ENCODE results near the gene DIO1.

Gene DIO1

GRCh38 chr1:53951697-53952096 is 57.7 kb downstream of the DIO1 start:
- no peak for TF ChIP-seq TAF1 (IDR thresholded peaks at IDR 0.05; ENCODE audit: low read depth)
- no peak for TF ChIP-seq TEAD4 (IDR thresholded peaks at IDR 0.05)
- no peak for TF ChIP-seq CEBPB (IDR thresholded peaks at IDR 0.05)
- TF ChIP-seq FOXM1 (IDR thresholded peaks at IDR 0.05; ENCODE audit: borderline replicate concordance, low read depth): no peak
- no peak for TF ChIP-seq CREB1 (IDR thresholded peaks at IDR 0.05; ENCODE audit: low read depth)
- no peak for TF ChIP-seq MAX (IDR thresholded peaks at IDR 0.05)
- TF ChIP-seq USF1 (IDR thresholded peaks at IDR 0.05): no peak
- TF ChIP-seq NFIC (IDR thresholded peaks at IDR 0.05): no peak
- TF ChIP-seq ZBTB7A (IDR thresholded peaks at IDR 0.05; ENCODE audit: low read depth): no peak
- no peak for TF ChIP-seq EP300 (IDR thresholded peaks at IDR 0.05; ENCODE audit: borderline replicate concordance)
- TF ChIP-seq RAD21 (IDR thresholded peaks at IDR 0.05; ENCODE audit: low read depth): no peak
- no peak for TF ChIP-seq EGR1 (IDR thresholded peaks at IDR 0.05)
- no peak for TF ChIP-seq YY1 (IDR thresholded peaks at IDR 0.05; ENCODE audit: low read depth)
- no peak for TF ChIP-seq TCF12 (IDR thresholded peaks at IDR 0.05; ENCODE audit: low read depth)
- TF ChIP-seq REST (IDR thresholded peaks at IDR 0.05; ENCODE audit: low read depth): no peak

GRCh38 chr1:53954128-53954527 is 60.1 kb downstream of the DIO1 start:
- TF ChIP-seq TCF12 (IDR thresholded peaks at IDR 0.05; ENCODE audit: low read depth) (no peak), TEAD4 (IDR thresholded peaks at IDR 0.05) (no peak), REST (IDR thresholded peaks at IDR 0.05; ENCODE audit: low read depth) (no peak), ZBTB7A (IDR thresholded peaks at IDR 0.05; ENCODE audit: low read depth) (no peak), NFIC (IDR thresholded peaks at IDR 0.05) (no peak), MAX (IDR thresholded peaks at IDR 0.05) (no peak), USF1 (IDR thresholded peaks at IDR 0.05) (no peak), TAF1 (IDR thresholded peaks at IDR 0.05; ENCODE audit: low read depth) (no peak), FOXM1 (IDR thresholded peaks at IDR 0.05; ENCODE audit: borderline replicate concordance, low read depth) (no peak), YY1 (IDR thresholded peaks at IDR 0.05; ENCODE audit: low read depth) (no peak), EP300 (IDR thresholded peaks at IDR 0.05; ENCODE audit: borderline replicate concordance) (no peak), RAD21 (IDR thresholded peaks at IDR 0.05; ENCODE audit: low read depth) (no peak), CREB1 (IDR thresholded peaks at IDR 0.05; ENCODE audit: low read depth) (no peak), CEBPB (IDR thresholded peaks at IDR 0.05) (no peak), EGR1 (IDR thresholded peaks at IDR 0.05) (no peak)

- no peak for TF ChIP-seq REST (IDR thresholded peaks at IDR 0.05; ENCODE audit: low read depth)
- TF ChIP-seq MAX (IDR thresholded peaks at IDR 0.05): no peak
- no peak for TF ChIP-seq NFIC (IDR thresholded peaks at IDR 0.05)
Observed at GRCh38 chr1:53956308-53957168, 62.6 kb downstream of the DIO1 start.

GRCh38 chr1:53957194-53957818 is 63.3 kb downstream of the DIO1 start:
- no peak for TF ChIP-seq NFIC (IDR thresholded peaks at IDR 0.05)
- TF ChIP-seq EGR1 (IDR thresholded peaks at IDR 0.05): no peak
- no peak for TF ChIP-seq ZBTB7A (IDR thresholded peaks at IDR 0.05; ENCODE audit: low read depth)

Data from Ishikawa (cell line).